Activated CD4-positive, alpha-beta T cell treated with anti-CD3 and anti-CD28 coated beads for 36 hours (primary cell): ENCODE measurements around the gene COL20A1. TPM values are rescaled to one million over a fixed set of nuclear protein-coding genes. Genes with fewer than 3 reads are reported as not detected.
A peak's percentile ranks its signal among the peaks of the same experiment; 100 is the strongest.

ENCODE experiments used
- ATAC-seq: fragments of 200-7000 bp; cut with Tn5 transposase; one replicate; pipeline ENCODE4 v1.10.0; 2021; ENCODE audit warnings: mild to moderate bottlenecking, moderate library complexity
- CTCF ChIA-PET: fragments of 350-600 bp; sonication (Branson Sonifier 250); formaldehyde crosslinking; loops from one replicate; lab custom pipeline; 2021; ENCODE audit warnings: antibody characterized with exemption; lab: Charles Lee
- POLR2A ChIA-PET: fragments of 350-600 bp; sonication (Branson Sonifier 250); formaldehyde crosslinking; loops from one replicate; lab custom pipeline; 2021; ENCODE audit warnings: antibody characterized with exemption, inconsistent platforms; lab: Charles Lee
- DNase-seq: peaks from one replicate; pipeline ENCODE4 v3.0.0-alpha.2; 2020
- H3K27ac Mint-ChIP-seq: one replicate; pipeline ENCODE4 v1.8.0; 2021; ENCODE audit warnings: mixed read lengths
- H3K27me3 Mint-ChIP-seq: one replicate; pipeline ENCODE4 v1.8.0; 2021; ENCODE audit warnings: mixed read lengths
- H3K36me3 Mint-ChIP-seq: one replicate; pipeline ENCODE4 v1.8.0; 2021; ENCODE audit warnings: low read depth, mixed read lengths
- H3K4me1 Mint-ChIP-seq: one replicate; pipeline ENCODE4 v1.8.0; 2021; ENCODE audit warnings: mixed read lengths
- H3K4me3 Mint-ChIP-seq: one replicate; pipeline ENCODE4 v1.8.0; 2021; ENCODE audit warnings: mild to moderate bottlenecking, moderate library complexity, mixed read lengths
- H3K9me3 Mint-ChIP-seq: one replicate; pipeline ENCODE4 v1.8.0; 2021; ENCODE audit warnings: low read depth, mixed read lengths
- intact Hi-C, 2 experiments: fragments of 100-400 bp; cut with DNase I in 1 of 2; cut with micrococcal nuclease in 1 of 2; formaldehyde crosslinking; loops; one replicate each; pipeline versions ENCODE4 v1.14.2 to v1.15.1; 2022 to 2024; cut with DNase I, micrococcal nuclease
- total RNA-seq, 2 experiments: library from RNA; stranded (reverse); gene quantifications; one replicate each; pipeline ENCODE4 v1.2.3, GENCODE V29; 2021

The COL20A1 gene
- total RNA-seq, 2 experiments from 2014 or later, result 0.04 to 0.09 TPM

DNA sequence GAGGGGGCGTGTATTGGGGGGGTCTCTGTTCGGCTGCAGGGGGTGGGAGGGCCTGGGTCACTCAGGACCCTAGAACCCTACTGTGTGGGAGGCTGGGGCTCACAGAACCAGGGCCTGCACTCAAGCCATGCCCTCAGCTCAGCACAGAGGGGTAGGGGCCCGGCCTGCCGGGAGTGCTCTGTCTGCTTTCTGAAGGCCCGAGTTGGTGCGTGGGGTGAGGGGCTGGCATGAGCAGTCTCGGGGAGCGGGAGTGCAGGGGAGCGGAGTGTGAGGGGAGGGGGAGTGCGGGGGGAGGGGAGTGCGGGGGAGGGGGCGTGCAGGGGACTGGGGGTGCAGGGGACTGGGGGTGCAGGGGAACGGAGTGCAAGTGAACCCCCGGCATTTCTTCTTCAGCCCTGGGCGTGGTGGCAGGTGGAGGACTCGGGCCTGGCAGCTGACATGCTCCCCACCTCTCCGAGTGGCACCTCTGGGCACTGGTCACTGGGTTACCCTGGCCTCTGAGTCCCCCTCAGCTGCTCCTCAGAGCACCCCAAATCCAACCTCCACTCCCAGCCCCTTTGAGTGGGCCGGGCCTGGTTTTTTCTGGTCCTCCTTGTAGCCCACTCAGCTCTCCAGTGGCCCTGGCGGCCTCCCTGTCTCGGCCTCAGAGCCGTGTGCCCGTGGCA is 1.0 kb downstream of the COL20A1 start:
- intact Hi-C loops, result loop anchor here in 1 of 2 experiments (5.0 kb wide), 1 partner anchor 237 kb away; no protein-coding TSS in a partner anchor
- no peak overlapping the region for H3K4me3 Mint-ChIP-seq
- H3K27ac Mint-ChIP-seq, result no peak overlapping the region
- H3K4me1 Mint-ChIP-seq, result peaks cover 6% of the 10 kb centered on the region
- ChIA-PET CTCF (no interaction called here), POLR2A (no interaction called here)
- no peak for ATAC-seq
- no peaks in the 10 kb centered on the region for H3K9me3 Mint-ChIP-seq
- H3K36me3 Mint-ChIP-seq, result no peaks in the 10 kb centered on the region
- peaks cover 7% of the 10 kb centered on the region for H3K27me3 Mint-ChIP-seq
- DNase-seq, result no peak

GRCh38 chr20:63294536-63294900 is 1.5 kb downstream of the COL20A1 start:
- DNase-seq, result no peak
- intact Hi-C loops, result loop anchor here in 1 of 2 experiments (5.0 kb wide), 1 partner anchor 237 kb away; no protein-coding TSS in a partner anchor
- no peak overlapping the region for H3K27ac Mint-ChIP-seq
- peaks cover 6% of the 10 kb centered on the region for H3K4me1 Mint-ChIP-seq
- ChIA-PET POLR2A (interaction anchor here (0.5 kb wide), 1 partner anchor 975 kb away, joined by 3 read pairs; no protein-coding TSS in a partner anchor), CTCF (interaction anchor here (0.6 to 0.7 kb wide), 2 partner anchors 71 to 784 kb away, joined by 3 read pairs; no protein-coding TSS in a partner anchor)
- no peaks in the 10 kb centered on the region for H3K36me3 Mint-ChIP-seq
- no peak overlapping the region for H3K4me3 Mint-ChIP-seq
- no peaks in the 10 kb centered on the region for H3K9me3 Mint-ChIP-seq
- ATAC-seq, result no peak
- H3K27me3 Mint-ChIP-seq, result peaks cover 10% of the 10 kb centered on the region

DNA sequence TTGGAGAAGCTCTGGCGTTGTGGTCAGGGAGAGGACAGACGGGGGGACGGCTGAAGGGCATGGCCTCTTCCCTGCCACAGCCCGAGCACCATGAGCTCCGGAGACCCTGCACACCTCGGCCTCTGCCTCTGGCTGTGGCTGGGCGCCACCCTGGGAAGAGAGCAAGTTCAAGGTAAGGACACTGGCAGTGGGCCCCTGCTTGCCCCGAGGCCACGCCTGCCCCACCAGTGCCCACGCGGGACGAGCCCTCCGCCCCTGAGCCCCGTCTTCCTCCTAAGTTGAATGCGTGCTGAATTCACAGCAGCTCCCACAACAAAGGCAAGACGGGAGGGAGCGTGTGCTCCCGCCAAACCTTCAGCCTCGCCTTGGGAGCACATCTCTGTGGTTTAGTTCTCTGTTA is 2.0 kb downstream of the COL20A1 start:
- peaks cover 6% of the 10 kb centered on the region for H3K4me1 Mint-ChIP-seq
- ChIA-PET CTCF (interaction anchor here (0.6 to 1.3 kb wide), 3 partner anchors 72 to 783 kb away, joined by 3 read pairs; no protein-coding TSS in a partner anchor), POLR2A (interaction anchor here (0.5 kb wide), 1 partner anchor 975 kb away, joined by 3 read pairs; no protein-coding TSS in a partner anchor)
- no peaks in the 10 kb centered on the region for H3K9me3 Mint-ChIP-seq
- DNase-seq (no peak), ATAC-seq (no peak)
- peaks cover 10% of the 10 kb centered on the region for H3K27me3 Mint-ChIP-seq
- intact Hi-C loops, result no loop called here
- no peak overlapping the region for H3K27ac Mint-ChIP-seq
- no peak overlapping the region for H3K4me3 Mint-ChIP-seq
- no peaks in the 10 kb centered on the region for H3K36me3 Mint-ChIP-seq

- Mint-ChIP-seq H3K36me3 (no peaks in the 10 kb centered on the region), H3K9me3 (no peaks in the 10 kb centered on the region), H3K4me3 (no peak overlapping the region), H3K27me3 (peaks cover 12% of the 10 kb centered on the region), H3K27ac (no peak overlapping the region), H3K4me1 (peaks cover 6% of the 10 kb centered on the region)
- CTCF ChIA-PET, result interaction anchor here (0.7 to 1.3 kb wide), 2 partner anchors 10 to 87 kb away, joined by 3 read pairs; no protein-coding TSS in a partner anchor
- POLR2A ChIA-PET, result no interaction called here
- peak; percentile 30 for ATAC-seq
- intact Hi-C loops, result no loop called here
- peak; percentile 24 for DNase-seq
Observed at GRCh38 chr20:63295422-63295821, 2.4 kb downstream of the COL20A1 start.

GRCh38 chr20:63295846-63296245 is 2.9 kb downstream of the COL20A1 start:
- H3K9me3 Mint-ChIP-seq, result no peaks in the 10 kb centered on the region
- no peak overlapping the region for H3K27ac Mint-ChIP-seq
- peaks cover 6% of the 10 kb centered on the region for H3K4me1 Mint-ChIP-seq
- ChIA-PET POLR2A (no interaction called here), CTCF (interaction anchor here (0.7 to 1.3 kb wide), 3 partner anchors 9 to 87 kb away, joined by 3 read pairs; no protein-coding TSS in a partner anchor)
- no peak for DNase-seq
- no peaks in the 10 kb centered on the region for H3K36me3 Mint-ChIP-seq
- intact Hi-C loops, result no loop called here
- no peak for ATAC-seq
- peaks cover 13% of the 10 kb centered on the region for H3K27me3 Mint-ChIP-seq
- no peak overlapping the region for H3K4me3 Mint-ChIP-seq

DNA sequence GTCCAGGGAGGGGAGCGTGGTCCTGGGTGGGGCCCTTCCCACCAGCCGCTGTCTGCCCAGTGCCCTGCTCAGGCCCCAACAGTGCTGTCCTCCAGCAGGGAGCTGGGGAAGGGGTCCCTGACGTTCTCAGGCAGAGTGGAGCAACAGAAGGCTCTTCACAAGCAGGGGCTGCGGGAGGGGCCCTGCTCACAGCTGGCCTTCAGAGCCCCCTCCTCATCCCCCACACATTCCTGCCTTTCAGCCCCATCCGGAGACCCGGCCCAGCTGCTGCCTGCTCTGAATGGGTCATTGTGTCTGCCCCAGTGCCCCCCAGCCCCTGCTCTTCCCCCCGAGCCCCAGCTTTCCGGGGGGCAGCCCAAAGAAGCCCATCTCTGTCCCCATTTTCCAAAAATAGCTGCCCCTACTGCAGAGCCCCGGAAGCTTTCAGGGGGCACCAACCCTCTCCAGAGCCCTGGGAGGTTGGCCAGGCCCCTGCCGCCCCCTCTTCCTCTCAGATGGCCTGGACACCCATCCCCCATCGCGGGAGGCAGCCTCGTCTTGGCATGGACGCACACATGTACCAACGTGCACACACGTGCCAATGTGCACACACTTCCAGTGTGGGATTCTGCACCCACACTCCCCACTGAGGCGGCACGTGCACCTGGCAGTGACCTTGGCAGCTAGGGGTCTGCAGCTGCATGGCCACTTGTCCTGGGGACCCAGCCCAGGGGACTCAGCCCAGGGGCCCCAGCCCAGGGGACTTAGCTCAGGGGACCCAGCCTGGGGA is 3.7 kb downstream of the COL20A1 start:
- intact Hi-C loops, result no loop called here
- ATAC-seq (no peak), DNase-seq (no peak)
- POLR2A ChIA-PET, result no interaction called here
- Mint-ChIP-seq H3K9me3 (peaks cover 3% of the 10 kb centered on the region), H3K36me3 (no peaks in the 10 kb centered on the region), H3K27me3 (peaks cover 17% of the 10 kb centered on the region), H3K27ac (no peak overlapping the region), H3K4me3 (no peak overlapping the region), H3K4me1 (peaks cover 6% of the 10 kb centered on the region)
- CTCF ChIA-PET, result interaction anchor here (0.9 to 1.3 kb wide), 2 partner anchors 10 to 13 kb away, joined by 3 read pairs; no protein-coding TSS in a partner anchor

DNA sequence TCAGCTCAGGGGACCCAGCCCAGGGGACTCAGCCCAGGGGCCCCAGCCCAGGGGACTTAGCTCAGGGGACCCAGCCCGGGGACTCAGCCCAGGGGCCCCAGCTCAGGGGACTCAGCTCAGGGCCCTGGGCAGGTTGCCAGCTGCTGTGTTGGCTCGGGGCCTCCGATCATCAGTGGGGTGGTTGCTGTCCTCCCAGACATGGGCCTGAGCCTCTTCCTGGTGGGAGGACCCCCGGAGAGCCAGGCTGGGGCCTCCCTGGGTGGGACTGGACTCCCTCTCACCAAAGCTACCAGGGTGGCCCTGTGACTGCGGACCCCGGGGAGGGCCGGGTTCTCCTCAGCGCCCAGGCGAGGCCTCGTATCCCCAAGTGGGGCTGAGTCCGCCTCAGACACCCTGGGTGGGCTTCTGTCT is 4.4 kb downstream of the COL20A1 start:
- no peaks in the 10 kb centered on the region for H3K36me3 Mint-ChIP-seq
- H3K9me3 Mint-ChIP-seq, result peaks cover 3% of the 10 kb centered on the region
- POLR2A ChIA-PET, result no interaction called here
- H3K27ac Mint-ChIP-seq, result no peak overlapping the region
- CTCF ChIA-PET, result interaction anchor here (1.3 kb wide), 1 partner anchor 12 kb away, joined by 3 read pairs; no protein-coding TSS in a partner anchor
- no peak overlapping the region for H3K4me3 Mint-ChIP-seq
- no peak for ATAC-seq
- peaks cover 6% of the 10 kb centered on the region for H3K4me1 Mint-ChIP-seq
- DNase-seq, result no peak
- intact Hi-C loops, result no loop called here
- peaks cover 17% of the 10 kb centered on the region for H3K27me3 Mint-ChIP-seq

DNA sequence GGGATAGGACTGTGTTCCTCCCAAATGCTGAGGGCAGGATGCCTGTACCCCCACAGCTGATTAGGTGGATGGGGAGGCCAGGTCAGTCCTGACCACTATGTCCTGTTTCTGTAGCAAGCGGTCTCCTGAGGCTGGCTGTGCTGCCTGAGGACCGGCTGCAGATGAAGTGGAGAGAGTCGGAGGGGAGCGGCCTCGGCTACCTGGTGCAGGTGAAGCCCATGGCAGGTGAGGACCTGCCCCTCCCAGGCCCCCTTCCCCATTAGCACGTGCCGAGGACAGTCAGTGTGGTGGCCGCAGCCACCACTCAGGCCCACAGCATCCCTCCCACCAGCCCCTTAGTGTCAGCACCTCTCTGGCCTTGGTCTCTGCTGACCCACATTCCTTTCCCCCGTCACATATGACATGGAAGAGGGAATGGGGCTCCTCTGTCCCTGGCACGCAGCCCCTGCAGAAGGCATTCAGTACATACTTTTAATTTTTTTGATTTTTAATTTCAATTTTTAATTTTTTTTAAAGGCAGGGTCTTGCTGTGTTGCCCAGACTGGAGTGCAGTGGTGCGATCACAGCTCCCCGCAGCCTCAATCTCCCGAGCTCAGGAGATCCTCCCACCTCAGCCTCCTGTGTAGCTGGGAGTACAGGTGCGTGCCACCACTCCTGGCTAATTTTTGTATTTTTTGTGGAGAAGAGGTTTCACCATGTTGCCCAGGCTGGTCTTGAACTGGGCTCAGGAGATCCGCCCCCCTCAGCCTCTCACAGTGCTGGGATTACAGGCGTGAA is 5.0 kb downstream of the COL20A1 start:
- ATAC-seq, result no peak
- Mint-ChIP-seq H3K4me1 (peaks cover 6% of the 10 kb centered on the region), H3K27me3 (peaks cover 20% of the 10 kb centered on the region), H3K9me3 (peaks cover 3% of the 10 kb centered on the region), H3K4me3 (no peak overlapping the region), H3K27ac (no peak overlapping the region), H3K36me3 (no peaks in the 10 kb centered on the region)
- CTCF ChIA-PET, result interaction anchor here (1.3 kb wide), 1 partner anchor 11 kb away, joined by 3 read pairs; no protein-coding TSS in a partner anchor
- POLR2A ChIA-PET, result no interaction called here
- no peak for DNase-seq
- intact Hi-C loops, result no loop called here

- ChIA-PET POLR2A (no interaction called here), CTCF (interaction anchor here (0.5 kb wide), 1 partner anchor 25 kb away, joined by 3 read pairs; no protein-coding TSS in a partner anchor)
- intact Hi-C loops, result no loop called here
- peaks cover 6% of the 10 kb centered on the region for H3K4me1 Mint-ChIP-seq
- H3K36me3 Mint-ChIP-seq, result no peaks in the 10 kb centered on the region
- DNase-seq (no peak), ATAC-seq (no peak)
- H3K27me3 Mint-ChIP-seq, result peaks cover 20% of the 10 kb centered on the region
- no peak overlapping the region for H3K4me3 Mint-ChIP-seq
- no peak overlapping the region for H3K27ac Mint-ChIP-seq
- H3K9me3 Mint-ChIP-seq, result peaks cover 3% of the 10 kb centered on the region
Observed at GRCh38 chr20:63298731-63299312, 5.8 kb downstream of the COL20A1 start.

GRCh38 chr20:63301671-63302070 is 8.7 kb downstream of the COL20A1 start:
- CTCF ChIA-PET, result interaction anchor here (1.3 kb wide), 1 partner anchor 10 kb away, joined by 4 read pairs; no protein-coding TSS in a partner anchor
- H3K27ac Mint-ChIP-seq, result no peak overlapping the region
- DNase-seq (no peak), ATAC-seq (no peak)
- H3K4me3 Mint-ChIP-seq, result no peak overlapping the region
- peaks cover 18% of the 10 kb centered on the region for H3K27me3 Mint-ChIP-seq
- no peaks in the 10 kb centered on the region for H3K4me1 Mint-ChIP-seq
- POLR2A ChIA-PET, result no interaction called here
- no peaks in the 10 kb centered on the region for H3K36me3 Mint-ChIP-seq
- intact Hi-C loops, result no loop called here
- peaks cover 3% of the 10 kb centered on the region for H3K9me3 Mint-ChIP-seq
